Activated naive CD8-positive, alpha-beta T cell (primary cell): ENCODE results near the gene P4HA3.

ENCODE experiments used
- H3K27ac Mint-ChIP-seq: one replicate; pipeline ENCODE4 v1.8.0; 2021; ENCODE audit warnings: mixed read lengths
- H3K27me3 Mint-ChIP-seq: one replicate; pipeline ENCODE4 v1.8.0; 2021; ENCODE audit warnings: mixed read lengths
- H3K36me3 Mint-ChIP-seq: one replicate; pipeline ENCODE4 v1.8.0; 2021; ENCODE audit warnings: mixed read lengths
- H3K4me1 Mint-ChIP-seq: one replicate; pipeline ENCODE4 v1.8.0; 2021; ENCODE audit warnings: low read depth, mixed read lengths
- H3K4me3 Mint-ChIP-seq: one replicate; pipeline ENCODE4 v1.8.0; 2021; ENCODE audit warnings: mild to moderate bottlenecking, mixed read lengths
- H3K9me3 Mint-ChIP-seq: one replicate; pipeline ENCODE4 v1.8.0; 2021; ENCODE audit warnings: low read depth, mixed read lengths

Gene P4HA3

GRCh38 chr11:74325649-74326645 lies 14.5 kb upstream of the P4HA3 start:
- Mint-ChIP-seq H3K9me3 (no peaks in the 10 kb centered on the region), H3K27ac (no peak overlapping the region), H3K4me3 (no peak overlapping the region), H3K4me1 (no peaks in the 10 kb centered on the region), H3K36me3 (peaks cover 3% of the 10 kb centered on the region), H3K27me3 (peaks cover 9% of the 10 kb centered on the region)

GRCh38 chr11:74322667-74323066 lies 11.2 kb upstream of the P4HA3 start:
- Mint-ChIP-seq H3K9me3 (peaks cover 5% of the 10 kb centered on the region), H3K4me1 (no peaks in the 10 kb centered on the region), H3K4me3 (no peak overlapping the region), H3K27me3 (peaks cover 11% of the 10 kb centered on the region), H3K36me3 (peaks cover 9% of the 10 kb centered on the region), H3K27ac (no peak overlapping the region)

GRCh38 chr11:74321487-74322188 lies 10.2 kb upstream of the P4HA3 start:
- Mint-ChIP-seq H3K27me3 (peaks cover 11% of the 10 kb centered on the region), H3K4me1 (no peaks in the 10 kb centered on the region), H3K27ac (no peak overlapping the region), H3K4me3 (no peak overlapping the region), H3K9me3 (peaks cover 13% of the 10 kb centered on the region), H3K36me3 (peaks cover 6% of the 10 kb centered on the region)

- Mint-ChIP-seq H3K27ac (no peak overlapping the region), H3K27me3 (peaks cover 11% of the 10 kb centered on the region), H3K4me3 (no peak overlapping the region), H3K36me3 (peaks cover 6% of the 10 kb centered on the region), H3K9me3 (peaks cover 16% of the 10 kb centered on the region), H3K4me1 (no peaks in the 10 kb centered on the region)
Measured at GRCh38 chr11:74320538-74320937, 9.1 kb upstream of the P4HA3 start.

GRCh38 chr11:74319139-74319816 lies 7.8 kb upstream of the P4HA3 start:
- no peak overlapping the region for H3K27ac Mint-ChIP-seq
- H3K4me1 Mint-ChIP-seq: no peaks in the 10 kb centered on the region
- H3K9me3 Mint-ChIP-seq: peaks cover 16% of the 10 kb centered on the region
- peaks cover 6% of the 10 kb centered on the region for H3K36me3 Mint-ChIP-seq
- H3K4me3 Mint-ChIP-seq: no peak overlapping the region
- peaks cover 11% of the 10 kb centered on the region for H3K27me3 Mint-ChIP-seq

GRCh38 chr11:74318241-74318932 lies 6.9 kb upstream of the P4HA3 start:
- H3K27me3 Mint-ChIP-seq: peaks cover 12% of the 10 kb centered on the region
- peaks cover 9% of the 10 kb centered on the region for H3K36me3 Mint-ChIP-seq

GRCh38 chr11:74316772-74317505 lies 5.5 kb upstream of the P4HA3 start:
- Mint-ChIP-seq H3K27me3 (peaks cover 11% of the 10 kb centered on the region), H3K27ac (no peak overlapping the region), H3K9me3 (peaks cover 20% of the 10 kb centered on the region), H3K4me1 (peaks cover under 1% of the 10 kb centered on the region), H3K36me3 (peaks cover 12% of the 10 kb centered on the region), H3K4me3 (no peak overlapping the region)

More at GRCh38 chr11:74318241-74318932, 6.9 kb upstream of the P4HA3 start:
- Mint-ChIP-seq H3K4me3 (no peak overlapping the region), H3K27ac (no peak overlapping the region), H3K9me3 (peaks cover 19% of the 10 kb centered on the region), H3K4me1 (no peaks in the 10 kb centered on the region)

- H3K9me3 Mint-ChIP-seq: peaks cover 11% of the 10 kb centered on the region
- peaks cover 24% of the 10 kb centered on the region for H3K27me3 Mint-ChIP-seq
- H3K4me1 Mint-ChIP-seq: peaks cover 7% of the 10 kb centered on the region
- peak overlapping the region; percentile 27 for H3K4me3 Mint-ChIP-seq
- peaks cover 6% of the 10 kb centered on the region for H3K36me3 Mint-ChIP-seq
- no peak overlapping the region for H3K27ac Mint-ChIP-seq
Measured at GRCh38 chr11:74312326-74312725, 886 bp upstream of the P4HA3 start.

- H3K27ac Mint-ChIP-seq: no peak overlapping the region
- peaks cover 4% of the 10 kb centered on the region for H3K9me3 Mint-ChIP-seq
- H3K4me1 Mint-ChIP-seq: peaks cover 7% of the 10 kb centered on the region
- H3K36me3 Mint-ChIP-seq: peaks cover 7% of the 10 kb centered on the region
- peak overlapping the region; percentile 71 for H3K4me3 Mint-ChIP-seq
- H3K27me3 Mint-ChIP-seq: peaks cover 26% of the 10 kb centered on the region
Measured at GRCh38 chr11:74310857-74311256, 583 bp downstream of the P4HA3 start.

- no peak overlapping the region for H3K27ac Mint-ChIP-seq
- H3K9me3 Mint-ChIP-seq: no peaks in the 10 kb centered on the region
- H3K4me1 Mint-ChIP-seq: peaks cover 7% of the 10 kb centered on the region
- peaks cover 40% of the 10 kb centered on the region for H3K27me3 Mint-ChIP-seq
- H3K4me3 Mint-ChIP-seq: no peak overlapping the region
- peaks cover 6% of the 10 kb centered on the region for H3K36me3 Mint-ChIP-seq
Measured at GRCh38 chr11:74307434-74307833, 4.0 kb downstream of the P4HA3 start.

- Mint-ChIP-seq H3K27me3 (peaks cover 36% of the 10 kb centered on the region), H3K27ac (no peak overlapping the region), H3K4me3 (no peak overlapping the region), H3K4me1 (peaks cover 5% of the 10 kb centered on the region), H3K9me3 (no peaks in the 10 kb centered on the region), H3K36me3 (peaks cover 4% of the 10 kb centered on the region)
Measured at GRCh38 chr11:74306435-74307175, 4.8 kb downstream of the P4HA3 start.

GRCh38 chr11:74299015-74299414 lies 12.4 kb downstream of the P4HA3 start:
- Mint-ChIP-seq H3K36me3 (no peaks in the 10 kb centered on the region), H3K4me3 (no peak overlapping the region), H3K27ac (no peak overlapping the region), H3K4me1 (peaks cover 5% of the 10 kb centered on the region), H3K27me3 (peaks cover 4% of the 10 kb centered on the region), H3K9me3 (no peaks in the 10 kb centered on the region)

- Mint-ChIP-seq H3K9me3 (no peaks in the 10 kb centered on the region), H3K27me3 (peaks cover 5% of the 10 kb centered on the region), H3K36me3 (no peaks in the 10 kb centered on the region), H3K27ac (no peak overlapping the region), H3K4me1 (peaks cover 5% of the 10 kb centered on the region), H3K4me3 (no peak overlapping the region)
Measured at GRCh38 chr11:74297484-74297883, 14.0 kb downstream of the P4HA3 start.
